ENCODE data around the gene SMKR1.

SMKR1 gene

DNA sequence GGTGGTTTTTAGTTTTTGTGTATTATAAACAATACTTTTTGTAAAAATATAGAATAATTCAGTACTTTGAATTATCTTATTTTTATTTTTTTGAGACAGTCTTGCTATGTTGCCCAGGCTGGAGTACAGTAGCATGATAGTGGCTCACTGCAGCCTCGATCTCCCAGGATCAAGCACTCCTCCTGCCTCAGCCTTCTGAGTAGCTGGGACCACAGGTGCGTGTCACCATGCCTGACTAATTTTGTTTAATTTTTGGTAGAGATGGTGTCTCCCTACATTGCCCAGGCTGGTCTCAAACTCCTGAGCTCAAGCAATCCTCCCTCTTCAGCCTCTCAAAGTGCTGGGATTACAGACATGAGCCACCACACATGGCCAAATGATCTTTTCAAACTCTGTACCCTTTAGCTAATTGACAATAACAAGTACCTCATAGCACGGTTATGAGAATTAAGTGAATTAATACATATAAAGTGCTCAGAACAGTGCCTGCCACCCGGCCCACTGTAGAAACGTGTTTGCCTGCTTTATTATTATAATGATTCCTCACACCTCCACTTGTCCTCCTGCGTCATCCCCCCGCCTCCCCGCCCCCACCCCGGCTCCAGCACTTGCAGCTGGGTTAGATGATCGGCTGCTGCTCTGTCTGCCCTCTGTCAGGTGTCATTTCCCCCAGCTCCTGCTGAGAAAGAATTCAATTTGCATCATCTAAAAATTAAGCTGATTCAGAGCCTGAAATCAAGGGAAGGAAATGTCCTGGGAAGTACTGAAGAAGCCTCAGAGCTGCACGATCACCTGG is 55.6 kb downstream of the SMKR1 start:
- Histone ChIP-seq H3K27me3 (ENCODE audit: insufficient read depth, poor library complexity, severe bottlenecking) (no peaks in the 10 kb centered on the region), H3K4me3 (replicated peaks; ENCODE audit: insufficient read depth, low read length) (no peak overlapping the region), H3K27ac (replicated peaks) (no peak overlapping the region)
- DNase-seq (ENCODE audit: low read depth in 1 of 2, low spot score in 1 of 2): no peak
- TF ChIP-seq, protein P1, sequence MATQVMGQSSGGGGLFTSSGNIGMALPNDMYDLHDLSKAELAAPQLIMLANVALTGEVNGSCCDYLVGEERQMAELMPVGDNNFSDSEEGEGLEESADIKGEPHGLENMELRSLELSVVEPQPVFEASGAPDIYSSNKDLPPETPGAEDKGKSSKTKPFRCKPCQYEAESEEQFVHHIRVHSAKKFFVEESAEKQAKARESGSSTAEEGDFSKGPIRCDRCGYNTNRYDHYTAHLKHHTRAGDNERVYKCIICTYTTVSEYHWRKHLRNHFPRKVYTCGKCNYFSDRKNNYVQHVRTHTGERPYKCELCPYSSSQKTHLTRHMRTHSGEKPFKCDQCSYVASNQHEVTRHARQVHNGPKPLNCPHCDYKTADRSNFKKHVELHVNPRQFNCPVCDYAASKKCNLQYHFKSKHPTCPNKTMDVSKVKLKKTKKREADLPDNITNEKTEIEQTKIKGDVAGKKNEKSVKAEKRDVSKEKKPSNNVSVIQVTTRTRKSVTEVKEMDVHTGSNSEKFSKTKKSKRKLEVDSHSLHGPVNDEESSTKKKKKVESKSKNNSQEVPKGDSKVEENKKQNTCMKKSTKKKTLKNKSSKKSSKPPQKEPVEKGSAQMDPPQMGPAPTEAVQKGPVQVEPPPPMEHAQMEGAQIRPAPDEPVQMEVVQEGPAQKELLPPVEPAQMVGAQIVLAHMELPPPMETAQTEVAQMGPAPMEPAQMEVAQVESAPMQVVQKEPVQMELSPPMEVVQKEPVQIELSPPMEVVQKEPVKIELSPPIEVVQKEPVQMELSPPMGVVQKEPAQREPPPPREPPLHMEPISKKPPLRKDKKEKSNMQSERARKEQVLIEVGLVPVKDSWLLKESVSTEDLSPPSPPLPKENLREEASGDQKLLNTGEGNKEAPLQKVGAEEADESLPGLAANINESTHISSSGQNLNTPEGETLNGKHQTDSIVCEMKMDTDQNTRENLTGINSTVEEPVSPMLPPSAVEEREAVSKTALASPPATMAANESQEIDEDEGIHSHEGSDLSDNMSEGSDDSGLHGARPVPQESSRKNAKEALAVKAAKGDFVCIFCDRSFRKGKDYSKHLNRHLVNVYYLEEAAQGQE (IDR thresholded peaks at IDR 0.05; ENCODE audit: insufficient replicate concordance, low read depth): no peak
- TF ChIP-seq POLR2AphosphoS5 (IDR thresholded peaks at IDR 0.05; ENCODE audit: low read depth): no peak
- TF ChIP-seq, protein P2, sequence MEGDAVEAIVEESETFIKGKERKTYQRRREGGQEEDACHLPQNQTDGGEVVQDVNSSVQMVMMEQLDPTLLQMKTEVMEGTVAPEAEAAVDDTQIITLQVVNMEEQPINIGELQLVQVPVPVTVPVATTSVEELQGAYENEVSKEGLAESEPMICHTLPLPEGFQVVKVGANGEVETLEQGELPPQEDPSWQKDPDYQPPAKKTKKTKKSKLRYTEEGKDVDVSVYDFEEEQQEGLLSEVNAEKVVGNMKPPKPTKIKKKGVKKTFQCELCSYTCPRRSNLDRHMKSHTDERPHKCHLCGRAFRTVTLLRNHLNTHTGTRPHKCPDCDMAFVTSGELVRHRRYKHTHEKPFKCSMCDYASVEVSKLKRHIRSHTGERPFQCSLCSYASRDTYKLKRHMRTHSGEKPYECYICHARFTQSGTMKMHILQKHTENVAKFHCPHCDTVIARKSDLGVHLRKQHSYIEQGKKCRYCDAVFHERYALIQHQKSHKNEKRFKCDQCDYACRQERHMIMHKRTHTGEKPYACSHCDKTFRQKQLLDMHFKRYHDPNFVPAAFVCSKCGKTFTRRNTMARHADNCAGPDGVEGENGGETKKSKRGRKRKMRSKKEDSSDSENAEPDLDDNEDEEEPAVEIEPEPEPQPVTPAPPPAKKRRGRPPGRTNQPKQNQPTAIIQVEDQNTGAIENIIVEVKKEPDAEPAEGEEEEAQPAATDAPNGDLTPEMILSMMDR (IDR thresholded peaks at IDR 0.05; ENCODE audit: insufficient read depth, low read length): no peak
- TF ChIP-seq GABPA (IDR thresholded peaks at IDR 0.05; ENCODE audit: low read depth): no peak
- TF ChIP-seq SPI1 (IDR thresholded peaks at IDR 0.05; ENCODE audit: borderline replicate concordance, low read depth): no peak

DNA sequence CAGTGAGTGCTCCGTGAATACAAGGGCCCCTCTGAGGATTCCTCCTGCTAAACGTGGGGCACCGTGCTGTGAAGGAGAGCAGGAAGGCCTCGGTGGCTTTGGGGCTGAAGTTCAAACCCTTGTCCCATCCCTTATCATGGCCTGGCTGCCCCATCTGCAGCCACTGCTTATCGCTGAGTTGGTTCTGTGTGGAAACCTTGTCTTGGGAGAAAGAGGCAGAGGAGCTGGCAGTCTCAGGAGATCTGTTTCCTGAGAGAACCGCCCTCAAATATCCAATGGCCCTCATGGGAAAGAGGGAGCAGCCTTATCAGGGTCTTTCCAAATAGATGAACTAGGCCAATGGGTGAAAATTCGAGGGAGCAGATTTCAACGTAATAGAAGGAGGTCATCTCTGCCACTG is 57.2 kb downstream of the SMKR1 start:
- TF ChIP-seq, protein P2 (IDR thresholded peaks at IDR 0.05; ENCODE audit: insufficient read depth, low read length): no peak
- TF ChIP-seq GABPA (IDR thresholded peaks at IDR 0.05; ENCODE audit: low read depth) (no peak), SPI1 (IDR thresholded peaks at IDR 0.05; ENCODE audit: borderline replicate concordance, low read depth) (no peak), POLR2AphosphoS5 (IDR thresholded peaks at IDR 0.05; ENCODE audit: low read depth) (no peak)
- TF ChIP-seq, protein P1 (IDR thresholded peaks at IDR 0.05; ENCODE audit: insufficient replicate concordance, low read depth): no peak
- H3K27me3 ChIP-seq (ENCODE audit: insufficient read depth, poor library complexity, severe bottlenecking): no peaks in the 10 kb centered on the region
- DNase-seq (ENCODE audit: low read depth in 1 of 2, low spot score in 1 of 2): no peak
- no peak overlapping the region for H3K4me3 ChIP-seq (replicated peaks; ENCODE audit: insufficient read depth, low read length)
- H3K27ac ChIP-seq (replicated peaks): no peak overlapping the region

DNA sequence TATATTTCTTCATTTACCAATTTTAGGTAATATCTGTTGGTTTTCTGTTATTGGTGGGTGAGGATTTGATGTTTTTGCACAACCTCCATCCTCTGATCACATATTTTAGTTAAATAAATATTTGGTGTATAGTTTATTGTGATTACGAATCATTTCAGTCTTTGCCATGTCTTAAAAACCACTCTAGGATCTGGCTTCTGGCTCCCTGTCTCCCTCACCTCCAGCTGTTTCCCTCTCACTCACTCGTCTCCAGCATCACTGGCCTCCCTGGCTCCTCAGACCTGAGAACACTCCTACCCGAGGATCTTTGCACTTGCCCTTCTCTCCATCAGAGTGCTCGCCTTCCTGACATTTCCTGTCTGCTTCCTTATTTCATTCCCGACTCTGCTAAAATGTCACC is 58.5 kb downstream of the SMKR1 start:
- TF ChIP-seq, protein P1 (IDR thresholded peaks at IDR 0.05; ENCODE audit: insufficient replicate concordance, low read depth): no peak
- TF ChIP-seq, protein P2 (IDR thresholded peaks at IDR 0.05; ENCODE audit: insufficient read depth, low read length): no peak
- TF ChIP-seq POLR2AphosphoS5 (IDR thresholded peaks at IDR 0.05; ENCODE audit: low read depth) (no peak), SPI1 (IDR thresholded peaks at IDR 0.05; ENCODE audit: borderline replicate concordance, low read depth) (no peak), GABPA (IDR thresholded peaks at IDR 0.05; ENCODE audit: low read depth) (no peak)
- Histone ChIP-seq H3K4me3 (replicated peaks; ENCODE audit: insufficient read depth, low read length) (no peak overlapping the region), H3K27ac (replicated peaks) (no peak overlapping the region), H3K27me3 (ENCODE audit: insufficient read depth, poor library complexity, severe bottlenecking) (no peaks in the 10 kb centered on the region)
- DNase-seq (ENCODE audit: low read depth in 1 of 2, low spot score in 1 of 2): no peak
